SK-N-SH (cell line): ENCODE data around the gene HSPD1. TPM values are rescaled to one million over a fixed set of nuclear protein-coding genes. Genes with fewer than 3 reads are reported as not detected.
A peak's percentile ranks its signal among the peaks of the same experiment; 100 is the strongest.

ENCODE experiments used
- CTCF ChIA-PET: fragments of 300-600, 350-600 bp; formaldehyde crosslinking; extraction: SDS; loops from one replicate; lab custom pipeline; 2021; lab: Yijun Ruan, JAX
- POLR2A ChIA-PET: fragments of 350-600 bp; sonication (Branson Sonifier 250); formaldehyde crosslinking; extraction: SDS; loops from one replicate; lab custom pipeline; 2020; ENCODE audit warnings: antibody characterized with exemption, inconsistent platforms; lab: Yijun Ruan, JAX
- DNase-seq: peaks from one replicate; pipeline ENCODE4 v3.0.0; 2012
- H2AFZ ChIP-seq: fragments of 200-600 bp; sonication (generic); 2 replicates; pipeline ENCODE4 v1.8.1; 2016; ENCODE audit warnings: antibody characterized with exemption, mild to moderate bottlenecking, low read depth
- H3F3A ChIP-seq: fragments of 200-600 bp; sonication (generic); replicated peaks from 2 replicates; pipeline ENCODE3; 2016; ENCODE audit warnings: antibody characterized with exemption, mild to moderate bottlenecking; ENCODE audit not compliant: insufficient read depth
- H3K27ac ChIP-seq, 2 experiments: fragments of 200-500 bp in 1 of 2; fragments of 200-600 bp in 1 of 2; sonication (Bioruptor generic) in 1 of 2; sonication (generic), shearing (Covaris generic) in 1 of 2; 2 replicates each; pipeline versions ENCODE4 v1.5.1 to v1.6.1; 2014 to 2016; ENCODE audit warnings: low read depth in 2 of 2, inconsistent platforms in 1 of 2, low read length in 1 of 2, mild to moderate bottlenecking in 1 of 2, mixed read lengths in 1 of 2
- H3K27me3 ChIP-seq: fragments of 200-600 bp; sonication (generic), shearing (Covaris generic); 2 replicates; pipeline ENCODE4 v1.6.1; 2016; ENCODE audit warnings: mixed run types; ENCODE audit not compliant: insufficient read depth
- H3K36me3 ChIP-seq, 2 experiments: fragments of 200-500 bp in 1 of 2; fragments of 200-600 bp in 1 of 2; sonication (Bioruptor generic) in 1 of 2; sonication (generic) in 1 of 2; replicated peaks in 1 of 2; 2 replicates each; pipeline versions ENCODE3 to v1.5.1; 2014 to 2016; ENCODE audit warnings: low read length in 1 of 2, mild to moderate bottlenecking in 1 of 2; ENCODE audit not compliant: insufficient read depth in 2 of 2, control insufficient read depth in 1 of 2
- H3K4me1 ChIP-seq, 2 experiments: fragments of 200-500 bp in 1 of 2; fragments of 200-600 bp in 1 of 2; sonication (Bioruptor generic) in 1 of 2; sonication (generic), shearing (Covaris generic) in 1 of 2; 2 replicates each; pipeline versions ENCODE4 v1.5.1 to v1.6.1; 2014 to 2016; ENCODE audit warnings: low read depth in 1 of 2, low read length in 1 of 2, mixed run types in 1 of 2; ENCODE audit not compliant: insufficient read depth in 2 of 2, control insufficient read depth in 1 of 2
- H3K4me2 ChIP-seq: fragments of 200-600 bp; sonication (generic), shearing (Covaris generic); 2 replicates; pipeline ENCODE4 v1.6.1; 2017; ENCODE audit warnings: mixed run types
- H3K4me3 ChIP-seq, 2 experiments: fragments of 200-500 bp in 1 of 2; fragments of 200-600 bp in 1 of 2; sonication (Bioruptor generic) in 1 of 2; sonication (generic), shearing (Covaris generic) in 1 of 2; 2 replicates each; pipeline versions ENCODE4 v1.5.1 to v1.8.1; 2014 to 2016; ENCODE audit warnings: low read depth in 2 of 2, inconsistent platforms in 1 of 2, low read length in 1 of 2, mild to moderate bottlenecking in 1 of 2, mixed read lengths in 1 of 2, moderate library complexity in 1 of 2
- H3K79me2 ChIP-seq: fragments of 200-600 bp; sonication (generic); 2 replicates; pipeline ENCODE4 v1.8.1; 2017; ENCODE audit warnings: mild to moderate bottlenecking; ENCODE audit not compliant: insufficient read depth
- H3K9ac ChIP-seq: fragments of 200-600 bp; sonication (generic); 2 replicates; pipeline ENCODE4 v1.6.1; 2017; ENCODE audit warnings: mixed run types
- H3K9me2 ChIP-seq: fragments of 200-600 bp; sonication (generic); 2 replicates; pipeline ENCODE4 v1.6.1; 2017; ENCODE audit warnings: mixed run types
- H3K9me3 ChIP-seq: fragments of 200-600 bp; sonication (generic); 2 replicates; pipeline ENCODE4 v1.6.1; 2017; ENCODE audit warnings: mixed run types, mild to moderate bottlenecking, moderate library complexity
- H4K20me1 ChIP-seq: fragments of 200-600 bp; sonication (generic); 2 replicates; pipeline ENCODE4 v1.6.1; 2017; ENCODE audit warnings: mild to moderate bottlenecking, mixed run types; ENCODE audit not compliant: insufficient read depth
- CHD2 ChIP-seq: fragments of 150-350 bp; IDR thresholded peaks from 2 replicates; pipeline ENCODE4 v1.6.1; 2018; ENCODE audit warnings: low read length; ENCODE audit not compliant: partially characterized antibody
- ELF1 ChIP-seq: IDR thresholded peaks from 2 replicates; pipeline ENCODE4 v1.4.0; 2012
- EP300 ChIP-seq, 2 experiments: IDR thresholded peaks; 2 replicates each; pipeline versions ENCODE4 v1.4.0 to v1.6.1; 2012; ENCODE audit warnings: borderline replicate concordance in 1 of 2, low read depth in 1 of 2, low read length in 1 of 2
- FOSL2 ChIP-seq: IDR thresholded peaks from 2 replicates; pipeline ENCODE4 v1.4.0; 2012; ENCODE audit warnings: low read depth, mild to moderate bottlenecking, moderate library complexity, borderline replicate concordance
- FOXM1 ChIP-seq: IDR thresholded peaks from 2 replicates; pipeline ENCODE4 v1.4.0; 2012; ENCODE audit warnings: low read depth, mild to moderate bottlenecking
- GABPA ChIP-seq: IDR thresholded peaks from 2 replicates; pipeline ENCODE4 v1.4.0; 2012; ENCODE audit warnings: low read depth, mild to moderate bottlenecking
- GATA2 ChIP-seq: sonication (generic); formaldehyde crosslinking; IDR thresholded peaks from 2 replicates; pipeline ENCODE4 v1.5.0; 2020; ENCODE audit warnings: mild to moderate bottlenecking, missing genetic modification reagents
- JUND ChIP-seq: IDR thresholded peaks from 2 replicates; pipeline ENCODE4 v1.4.0; 2012
- MXI1 ChIP-seq: IDR thresholded peaks from 2 replicates; pipeline ENCODE4 v1.6.1; 2012; ENCODE audit warnings: mild to moderate bottlenecking, low read depth, low read length, improper control_type of control experiment
- NFIC ChIP-seq: IDR thresholded peaks from 2 replicates; pipeline ENCODE4 v1.4.0; 2012; ENCODE audit warnings: borderline replicate concordance
- NRF1 ChIP-seq: IDR thresholded peaks from 2 replicates; pipeline ENCODE4 v1.6.1; 2012; ENCODE audit warnings: low read depth, mild to moderate bottlenecking, low read length
- PBX3 ChIP-seq: IDR thresholded peaks from 2 replicates; pipeline ENCODE4; 2012
- POLR2AphosphoS5 ChIP-seq: IDR thresholded peaks from 2 replicates; pipeline ENCODE4 v1.6.1; 2012; ENCODE audit warnings: low read depth, low read length
- REST ChIP-seq: IDR thresholded peaks from 2 replicates; pipeline ENCODE4 v1.6.1; 2012; ENCODE audit warnings: mild to moderate bottlenecking, low read depth, low read length, moderate library complexity
- RXRA ChIP-seq: IDR thresholded peaks from 2 replicates; pipeline ENCODE4 v1.4.0; 2012; ENCODE audit warnings: low read depth, mild to moderate bottlenecking, borderline replicate concordance
- TAF1 ChIP-seq: IDR thresholded peaks from 2 replicates; pipeline ENCODE4 v1.6.1; 2012; ENCODE audit warnings: low read depth, mild to moderate bottlenecking, low read length, moderate library complexity, borderline replicate concordance
- TCF12 ChIP-seq: IDR thresholded peaks from 2 replicates; pipeline ENCODE4 v1.4.0; 2012
- TEAD4 ChIP-seq: IDR thresholded peaks from 2 replicates; pipeline ENCODE4 v1.4.0; 2012; ENCODE audit warnings: mild to moderate bottlenecking, borderline replicate concordance; ENCODE audit not compliant: insufficient read depth
- USF1 ChIP-seq: IDR thresholded peaks from 2 replicates; pipeline ENCODE4 v1.4.0; 2012; ENCODE audit warnings: low read depth, borderline replicate concordance
- USF2 ChIP-seq: fragments of 150-350 bp; IDR thresholded peaks from 2 replicates; pipeline ENCODE4 v1.6.1; 2017; ENCODE audit warnings: antibody characterized with exemption, low read length, low read depth, borderline replicate concordance
- YY1 ChIP-seq: IDR thresholded peaks from 2 replicates; pipeline ENCODE4 v1.4.0; 2012; ENCODE audit warnings: low read depth, mild to moderate bottlenecking
- ZBTB33 ChIP-seq: IDR thresholded peaks from 2 replicates; pipeline ENCODE4 v1.4.0; 2012; ENCODE audit warnings: low read depth, borderline replicate concordance
- WGBS: methylation state at CpG from one replicate; pipeline ENCODE4 v1.1.6; 2017; ENCODE audit warnings: low lambda C conversion rate; 5-methylcytosine and 5-hydroxymethylcytosine counted together
- polyA plus RNA-seq, 3 experiments: library from polyadenylated mRNA; depleted of rRNA; stranded (reverse); fragments of >200 nt; gene quantifications; 2 replicates each; pipeline ENCODE4 v1.2.3, GENCODE V29; 2012
- TF ChIP-seq, protein P1 (sequence below): IDR thresholded peaks from 2 replicates; pipeline ENCODE4 v1.4.0; 2012; ENCODE audit warnings: low read depth

Gene HSPD1
- polyA plus RNA-seq (2012; rRNA removed) = 212 and 227 TPM in 2 replicates
- polyA plus RNA-seq (2012; cell fraction: cytosol; rRNA removed) = 255 and 362 TPM in 2 replicates
- 101 and 200 TPM in 2 replicates for polyA plus RNA-seq (2012; cell fraction: nucleus; rRNA removed)

DNA sequence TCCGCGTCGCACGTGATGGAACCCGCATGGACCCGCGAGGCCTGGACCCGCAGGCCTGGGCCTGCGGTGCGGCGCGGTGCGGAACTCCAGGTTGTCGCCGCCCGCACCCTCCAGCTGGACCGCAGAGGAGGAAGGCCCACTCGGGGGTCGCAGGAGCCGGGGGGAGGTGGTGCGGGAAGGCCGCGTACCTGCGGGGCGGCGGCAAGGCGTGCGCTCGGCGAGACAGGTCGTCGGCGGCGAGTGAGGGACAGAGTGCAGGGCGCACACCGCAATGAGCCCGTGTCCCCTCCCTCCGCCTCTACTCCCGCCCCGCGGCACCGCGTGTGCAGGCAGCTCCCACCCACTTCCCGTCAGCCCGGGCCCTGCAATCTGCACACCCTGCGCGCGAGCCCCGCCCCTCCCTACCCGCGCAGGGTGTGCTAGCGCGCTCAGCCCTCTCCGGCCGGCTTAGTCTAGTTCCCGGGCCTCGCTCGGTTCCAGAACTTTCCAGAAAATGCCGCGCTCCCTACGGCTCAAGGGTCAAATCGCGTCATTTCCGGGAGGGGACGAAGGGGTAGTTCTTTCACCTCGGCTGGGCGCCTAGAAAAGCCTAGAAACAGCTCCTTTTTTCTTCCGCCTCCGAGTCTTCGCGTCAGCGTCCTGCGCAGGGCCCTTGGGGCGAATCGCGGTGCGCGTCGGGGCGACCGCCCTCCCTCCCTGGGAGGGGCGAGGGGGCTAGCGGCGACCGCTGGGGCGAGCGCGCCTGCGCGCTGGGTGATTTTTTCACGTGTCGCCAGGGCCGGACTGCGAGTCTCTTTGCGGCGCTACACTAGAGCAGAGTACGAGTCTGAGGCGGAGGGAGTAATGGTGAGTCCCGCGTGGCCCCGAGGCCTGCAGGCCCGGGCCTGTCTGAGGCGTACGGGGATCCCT lies at the start of gene HSPD1, which contains the start of gene HSPE1:
Gene HSPD1, minus strand, starts transcription at position 247 of the 909 bp plus-strand sequence. CDS start 992 bp downstream, outside the sequence.
Gene HSPE1, plus strand, starts transcription at position 786 of the 909 bp plus-strand sequence. Its CDS starts 58 bp downstream, at position 844.
- H3K9ac ChIP-seq = peak within 1 kb of the TSS; percentile 73
- H3K4me3 ChIP-seq = peak within 1 kb of the TSS; percentile 71 to 92
- peaks cover 26 to 29% of the 10 kb centered on the region in 2 experiments for H3K4me1 ChIP-seq
- H2AFZ ChIP-seq = peak within 1 kb of the TSS; percentile 17
- WGBS = under 1% methylated on average over 37 of the region's 104 CpGs
- no peaks in the 10 kb centered on the region for H3K27me3 ChIP-seq
- DNase-seq = peak; percentile 98
- H3K9me3 ChIP-seq = no peaks in the 10 kb centered on the region
- H3F3A ChIP-seq = peaks cover 13% of the 10 kb centered on the region
- no peaks in the 10 kb centered on the region for H3K9me2 ChIP-seq
- POLR2A ChIA-PET = interaction anchor here (0.6 to 3.4 kb wide), 9 partner anchors 16 to 206 kb away, joined by 3 to 46 read pairs (median 6); partner anchors contain the start of genes COQ10B, MOB4 and SF3B1
- H3K4me2 ChIP-seq = peak within 1 kb of the TSS; percentile 90
- peaks cover 35% of the 10 kb centered on the region for H4K20me1 ChIP-seq
- peaks cover 92% of the 10 kb centered on the region for H3K79me2 ChIP-seq
- H3K36me3 ChIP-seq = peaks cover 57 to 65% of the 10 kb centered on the region in 2 experiments
- CTCF ChIA-PET = interaction anchor here (0.8 to 2.0 kb wide), 5 partner anchors 8 to 100 kb away, joined by 3 to 11 read pairs (median 3); partner anchors contain the start of gene MOB4
- H3K27ac ChIP-seq = peak within 1 kb of the TSS; percentile 88 to 98
- TF ChIP-seq CHD2 (peak; percentile 81), FOXM1 (no peak), USF1 (peak; percentile 67), NFIC (peak; percentile 20; the same call in 1 of the 2 replicates), YY1 (peak; percentile 67), NRF1 (peak; percentile 80), ZBTB33 (peak; percentile 65; the same call in 1 of the 2 replicates), USF2 (no peak), MXI1 (peak; percentile 98), GATA2 (CRISPR knock-in tag) (no peak; the same call in 1 of the 2 replicates), EP300 (IDR thresholded peaks at IDR 0.05; ENCODE audit: borderline replicate concordance in 1 of 2, low read depth in 1 of 2, low read length in 1 of 2) (peak; percentile 60 to 98; a peak in 3 of 4 replicates), TEAD4 (peak; percentile 60; the same call in 1 of the 2 replicates), RXRA (peak; percentile 61; the same call in 1 of the 2 replicates), FOSL2 (no peak; the same call in 1 of the 2 replicates), REST (peak; percentile 37; the same call in 1 of the 2 replicates), ELF1 (peak; percentile 88), JUND (no peak; the same call in 1 of the 2 replicates), PBX3 (0 out of 2 replicates have a peak, but pooled peaks have one; percentile 33), TAF1 (peak; percentile 93), TCF12 (no peak), POLR2AphosphoS5 (peak; percentile 94), GABPA (peak; percentile 83)
- TF ChIP-seq, protein P1, sequence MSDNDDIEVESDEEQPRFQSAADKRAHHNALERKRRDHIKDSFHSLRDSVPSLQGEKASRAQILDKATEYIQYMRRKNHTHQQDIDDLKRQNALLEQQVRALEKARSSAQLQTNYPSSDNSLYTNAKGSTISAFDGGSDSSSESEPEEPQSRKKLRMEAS = peak; percentile 90
